Kidney (tissue), 14 donors: Measurements from ENCODE around the gene TRAF3IP1. TPM values are rescaled to one million over a fixed set of nuclear protein-coding genes. Genes with fewer than 3 reads are reported as not detected.
"Not testable (repeated sequence)": the region's sequence is repeated elsewhere in the genome, so short reads cannot be mapped to it uniquely, and the experiment has no call there.

Experiments
- DNase-seq, 5 donors: peaks; one replicate each; pipeline ENCODE4 v3.0.0-alpha.2; 2013 to 2020
- FAIRE-seq: peaks from 2 replicates; lab custom pipeline; 2012; peaks lifted over from hg19 to GRCh38; lab: Jason Lieb, UNC
- H3K27ac ChIP-seq, 2 donors: one replicate each; pipeline ENCODE4 v1.7.0; 2013; ENCODE audit warnings: low read depth in 2 of 2, low read length in 2 of 2, inconsistent platforms in 1 of 2
- H3K27me3 ChIP-seq: one replicate; pipeline ENCODE4 v1.7.1; 2013; ENCODE audit warnings: low read length, inconsistent platforms; ENCODE audit not compliant: control insufficient read depth, insufficient read depth
- H3K36me3 ChIP-seq, 3 donors: one replicate each; pipeline versions ENCODE4 v1.7.0 to v1.7.1; 2013; ENCODE audit warnings: low read length in 3 of 3, control low read depth in 1 of 3, inconsistent platforms in 1 of 3; ENCODE audit not compliant: insufficient read depth in 3 of 3, control insufficient read depth in 2 of 3
- H3K4me1 ChIP-seq, 3 donors: one replicate each; pipeline versions ENCODE4 v1.7.0 to v1.7.1; 2013; ENCODE audit warnings: low read length in 3 of 3, inconsistent platforms in 1 of 3, low read depth in 1 of 3; ENCODE audit not compliant: control insufficient read depth in 2 of 3, insufficient read depth in 2 of 3
- H3K4me3 ChIP-seq, 3 donors: one replicate each; pipeline versions ENCODE4 v1.7.0 to v1.8.1; 2013; ENCODE audit warnings: low read length in 3 of 3, control low read depth in 1 of 3, inconsistent platforms in 1 of 3
- H3K9ac ChIP-seq, 3 donors: one replicate each; pipeline versions ENCODE4 v1.7.0 to v1.7.1; 2013; ENCODE audit warnings: low read length in 3 of 3, control low read depth in 1 of 3, inconsistent platforms in 1 of 3
- H3K9me3 ChIP-seq, 3 donors: one replicate each; pipeline versions ENCODE4 v1.7.0 to v1.7.1; 2013; ENCODE audit warnings: low read length in 3 of 3, control low read depth in 1 of 3, inconsistent platforms in 1 of 3; ENCODE audit not compliant: control insufficient read depth in 2 of 3, insufficient read depth in 1 of 3
- intact Hi-C: fragments of 100-400 bp; cut with DNase I; formaldehyde crosslinking; loops from one replicate; pipeline ENCODE4 v1.11.1; 2022
- polyA plus RNA-seq: library from polyadenylated mRNA; stranded (reverse); fragments of 350-450 nt; fragmentation: Illumina TruSeq; extraction: RNeasy Lipid Tissue Mini Kit (QIAGEN cat#74804); gene quantifications from one replicate; pipeline ENCODE4 v1.2.3, GENCODE V29; 2014; ENCODE audit warnings: low read depth, low replicate concordance; ENCODE audit not compliant: insufficient read depth
- total RNA-seq: library from RNA; stranded (reverse); fragmentation: NEBNext Ultra II Directional; extraction: Animal tissue kit (Norgen Biotek cat#: 25700); gene quantifications from one replicate; pipeline ENCODE4 v1.2.1, GENCODE V29; 2021
- TF ChIP-seq, protein P1 (sequence below): IDR thresholded peaks from 3 replicates; pipeline ENCODE4 v1.5.1; 2012; ENCODE audit warnings: mild to moderate bottlenecking, moderate library complexity, borderline replicate concordance; ENCODE audit not compliant: insufficient read depth; ENCODE audit errors: extremely low read depth
- donor health status: control.
- donor health status: control.
- donor health status: control.
- donor health status: control.
- donor health status: control.
- donor health status: DM: yes; HTN: yes; CAD: no.
- donor health status: Normal renal cell carcinoma (clear cell type).

Gene TRAF3IP1
- total and polyA plus RNA-seq, 2 donors from 2014 or later: 6.4 to 24.2 TPM

DNA sequence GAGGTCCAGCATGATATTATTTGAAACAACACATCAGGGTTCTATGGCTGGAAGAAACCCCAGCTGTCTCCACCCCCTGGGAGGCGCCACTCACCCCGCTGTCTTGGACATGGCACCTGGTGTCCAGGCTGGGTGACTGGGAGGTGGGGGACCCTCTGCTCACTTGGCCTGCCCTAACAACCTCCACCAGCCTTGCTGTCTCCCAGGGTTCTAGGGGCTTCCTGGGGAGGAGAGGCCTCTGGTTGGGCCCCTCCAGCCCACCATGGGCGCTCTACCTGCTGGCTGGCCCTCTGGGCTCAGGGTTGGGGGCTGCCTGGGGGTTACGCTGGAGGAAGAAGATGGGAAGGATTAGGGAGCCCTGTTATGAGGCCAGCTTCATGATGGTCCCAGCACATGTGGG is 48.2 kb upstream of the TRAF3IP1 start:
- Histone ChIP-seq H3K4me1 (peaks cover 0 to 2% (median 0%) of the 10 kb centered on the region in 3 donors), H3K27me3 (no peaks in the 10 kb centered on the region), H3K36me3 (peaks cover 2 to 64% (median 33%) of the 10 kb centered on the region in 3 donors), H3K4me3 (no peak overlapping the region), H3K9me3 (no peaks in the 10 kb centered on the region), H3K27ac (no peak overlapping the region), H3K9ac (no peak overlapping the region)
- FAIRE-seq: no peak
- DNase-seq: peak in 1 of 5 donors; percentile 54
- TF ChIP-seq, protein P1, sequence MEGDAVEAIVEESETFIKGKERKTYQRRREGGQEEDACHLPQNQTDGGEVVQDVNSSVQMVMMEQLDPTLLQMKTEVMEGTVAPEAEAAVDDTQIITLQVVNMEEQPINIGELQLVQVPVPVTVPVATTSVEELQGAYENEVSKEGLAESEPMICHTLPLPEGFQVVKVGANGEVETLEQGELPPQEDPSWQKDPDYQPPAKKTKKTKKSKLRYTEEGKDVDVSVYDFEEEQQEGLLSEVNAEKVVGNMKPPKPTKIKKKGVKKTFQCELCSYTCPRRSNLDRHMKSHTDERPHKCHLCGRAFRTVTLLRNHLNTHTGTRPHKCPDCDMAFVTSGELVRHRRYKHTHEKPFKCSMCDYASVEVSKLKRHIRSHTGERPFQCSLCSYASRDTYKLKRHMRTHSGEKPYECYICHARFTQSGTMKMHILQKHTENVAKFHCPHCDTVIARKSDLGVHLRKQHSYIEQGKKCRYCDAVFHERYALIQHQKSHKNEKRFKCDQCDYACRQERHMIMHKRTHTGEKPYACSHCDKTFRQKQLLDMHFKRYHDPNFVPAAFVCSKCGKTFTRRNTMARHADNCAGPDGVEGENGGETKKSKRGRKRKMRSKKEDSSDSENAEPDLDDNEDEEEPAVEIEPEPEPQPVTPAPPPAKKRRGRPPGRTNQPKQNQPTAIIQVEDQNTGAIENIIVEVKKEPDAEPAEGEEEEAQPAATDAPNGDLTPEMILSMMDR: no peak
- intact Hi-C loops: no loop called here

DNA sequence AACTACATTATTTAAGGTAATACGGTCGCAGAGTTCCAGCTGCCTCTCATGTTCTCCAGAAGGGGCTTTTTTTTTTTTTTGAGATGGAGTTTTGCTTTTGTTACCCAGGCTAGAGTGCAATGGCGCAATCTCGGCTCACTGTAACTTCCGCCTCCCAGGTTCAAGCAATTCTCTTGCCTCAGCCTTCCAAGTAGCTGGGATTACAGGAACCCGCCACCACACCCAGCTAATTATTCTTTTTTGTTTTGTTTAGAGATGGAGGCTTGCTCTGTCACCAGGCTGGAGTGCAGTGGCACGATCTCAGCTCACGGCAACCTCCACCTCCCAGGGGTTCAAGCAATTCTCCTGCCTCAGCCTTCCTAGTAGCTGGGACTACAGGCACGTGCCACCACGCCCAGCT is 46.9 kb upstream of the TRAF3IP1 start:
- H3K27me3 ChIP-seq, H3K27ac ChIP-seq, H3K4me3 ChIP-seq, H3K9me3 ChIP-seq, H3K4me1 ChIP-seq, FAIRE-seq, intact Hi-C loops, H3K9ac ChIP-seq: not testable (repeated sequence)
- DNase-seq: peak in 1 of 5 donors; percentile 12
- H3K36me3 ChIP-seq: peaks cover 2 to 57% (median 32%) of the 10 kb centered on the region in 3 donors

DNA sequence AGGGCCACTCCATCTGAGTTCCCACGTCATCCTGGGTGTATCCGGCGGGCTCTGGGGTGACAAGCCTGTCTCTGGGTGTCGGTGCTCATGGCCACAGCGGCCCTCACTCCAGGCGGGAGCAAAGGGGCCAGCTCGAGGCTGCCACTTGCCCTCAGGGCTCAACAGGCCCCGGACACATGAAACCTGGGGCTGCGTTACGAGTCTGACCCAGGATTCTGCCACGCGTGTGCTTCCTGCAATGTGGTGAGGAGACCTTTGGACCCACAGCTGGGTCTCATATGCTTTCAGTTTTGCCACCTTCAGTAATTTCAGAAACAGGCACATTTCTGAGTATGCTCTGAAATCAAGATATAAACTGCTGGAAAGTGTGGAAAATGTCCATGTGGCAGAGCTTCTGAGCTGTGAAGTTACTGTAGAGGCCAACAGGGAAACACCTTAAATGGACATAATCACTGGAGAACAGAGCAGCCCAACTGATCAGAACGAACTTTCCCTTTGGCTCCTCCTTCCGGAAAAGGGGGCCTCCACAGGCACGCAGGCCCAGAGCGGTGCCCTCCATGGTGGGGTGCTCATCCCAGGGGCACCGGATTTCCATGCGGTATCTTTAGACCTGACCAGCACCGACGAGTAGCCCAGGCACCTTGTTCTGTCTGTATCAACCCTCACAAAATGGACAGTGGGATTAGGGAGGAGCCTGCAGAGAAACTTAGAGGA is 46.0 kb upstream of the TRAF3IP1 start:
- Histone ChIP-seq H3K27ac (peak overlapping the region; percentile 9 to 34), H3K36me3 (peaks cover 2 to 49% (median 32%) of the 10 kb centered on the region in 3 donors), H3K27me3 (no peaks in the 10 kb centered on the region), H3K4me1 (peaks cover 0 to 8% (median 0%) of the 10 kb centered on the region in 3 donors), H3K9me3 (no peaks in the 10 kb centered on the region), H3K9ac (no peak overlapping the region), H3K4me3 (no peak overlapping the region)
- TF ChIP-seq, protein P1: no peak
- peak in 1 of 5 donors; percentile 35 for DNase-seq
- intact Hi-C loops: no loop called here
- FAIRE-seq: no peak

DNA sequence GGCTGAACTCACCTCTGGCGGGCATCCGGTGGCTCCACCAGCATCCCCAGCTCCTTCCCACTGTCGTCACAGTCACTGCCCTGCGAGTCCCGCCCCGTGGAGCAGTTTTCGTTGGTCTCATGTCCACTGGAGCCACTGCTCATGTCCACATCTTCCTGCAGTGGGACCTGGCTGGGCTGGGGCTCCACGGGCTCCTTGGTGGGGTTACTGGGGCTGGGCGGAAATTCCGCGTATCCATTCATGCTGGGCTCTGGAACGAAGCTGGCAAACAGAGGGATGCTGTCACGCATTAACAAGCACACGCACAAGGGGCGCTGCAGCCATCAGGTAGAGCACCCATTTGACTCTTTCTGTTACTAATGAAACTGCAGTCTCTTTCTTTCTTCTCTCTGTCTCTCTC is 42.6 kb upstream of the TRAF3IP1 start:
- H3K27me3 ChIP-seq: no peaks in the 10 kb centered on the region
- FAIRE-seq (no peak), DNase-seq (peak in 4 of 5 donors; percentile 69 to 78 (median 73))
- no peak overlapping the region for H3K9ac ChIP-seq
- peaks cover 0 to 9% (median 1%) of the 10 kb centered on the region in 3 donors for H3K4me1 ChIP-seq
- H3K27ac ChIP-seq: no peak overlapping the region
- H3K36me3 ChIP-seq: peaks cover 2 to 34% (median 22%) of the 10 kb centered on the region in 3 donors
- no peaks in the 10 kb centered on the region for H3K9me3 ChIP-seq
- TF ChIP-seq, protein P1: no peak
- H3K4me3 ChIP-seq: no peak overlapping the region
- intact Hi-C loops: no loop called here
